HepG2 (cell line): ENCODE results near the gene KMT2A. TPM values are rescaled to one million over a fixed set of nuclear protein-coding genes. Genes with fewer than 3 reads are reported as not detected.
A peak's percentile ranks its signal among the peaks of the same experiment; 100 is the strongest.

Experiments used
- ATAD3A ChIP-seq: sonication (generic); formaldehyde crosslinking; IDR thresholded peaks from 2 replicates; pipeline ENCODE4 v1.4.0; 2020; ENCODE audit warnings: missing genetic modification reagents
- ELF3 ChIP-seq: IDR thresholded peaks from 2 replicates; pipeline ENCODE4 v1.6.1; 2016; ENCODE audit warnings: missing genetic modification reagents, missing compliant biosample characterization
- FOXK1 ChIP-seq: sonication (generic); formaldehyde crosslinking; IDR thresholded peaks from 2 replicates; pipeline ENCODE4 v1.4.0; 2020; ENCODE audit warnings: low read depth, missing genetic modification reagents, borderline replicate concordance
- GZF1 ChIP-seq: sonication (generic); formaldehyde crosslinking; IDR thresholded peaks from 2 replicates; pipeline ENCODE4 v1.5.1; 2020; ENCODE audit warnings: mild to moderate bottlenecking, missing genetic modification reagents
- HMGA1 ChIP-seq: sonication (generic); formaldehyde crosslinking; conservative IDR thresholded peaks from 2 replicates; pipeline ENCODE4 v1.4.0; 2020; ENCODE audit warnings: missing genetic modification reagents
- HMGXB4 ChIP-seq, 2 experiments: sonication (generic) in 1 of 2; formaldehyde crosslinking in 1 of 2; IDR thresholded peaks; 2 replicates each; pipeline versions ENCODE4 v1.4.0 to v1.6.1; 2018 to 2020; ENCODE audit warnings: missing genetic modification reagents in 2 of 2, borderline replicate concordance in 1 of 2, low read depth in 1 of 2, mild to moderate bottlenecking in 1 of 2, missing biosample characterization in 1 of 2
- HNRNPL ChIP-seq: fragments of 200-400 bp; formaldehyde crosslinking; IDR thresholded peaks from 2 replicates; pipeline ENCODE4 v1.6.1; 2017; ENCODE audit warnings: mild to moderate bottlenecking, low read depth, low read length
- IKZF1 ChIP-seq: fragments of 450-650 bp; IDR thresholded peaks from 2 replicates; pipeline ENCODE4 v1.7.1; 2016
- IRF1 ChIP-seq: sonication (generic); formaldehyde crosslinking; IDR thresholded peaks from 2 replicates; pipeline ENCODE4 v1.4.0; 2020; ENCODE audit warnings: low read depth, mild to moderate bottlenecking, missing genetic modification reagents
- JUND ChIP-seq: sonication (generic); formaldehyde crosslinking; IDR thresholded peaks from 2 replicates; pipeline ENCODE4 v1.8.0; 2022; ENCODE audit warnings: mild to moderate bottlenecking, missing genetic modification reagents
- PAF1 ChIP-seq: IDR thresholded peaks from 2 replicates; pipeline ENCODE4 v1.6.1; 2016; ENCODE audit warnings: missing genetic modification reagents, missing compliant biosample characterization
- RNF219 ChIP-seq: sonication (generic); formaldehyde crosslinking; IDR thresholded peaks from 2 replicates; pipeline ENCODE4 v1.5.0; 2020; ENCODE audit warnings: mild to moderate bottlenecking, missing genetic modification reagents
- TBX2 ChIP-seq: sonication (generic); formaldehyde crosslinking; IDR thresholded peaks from 2 replicates; pipeline ENCODE4 v1.5.0; 2020; ENCODE audit warnings: missing genetic modification reagents, mild to moderate bottlenecking, borderline replicate concordance
- TEAD3 ChIP-seq: optimal IDR thresholded peaks from 2 replicates; pipeline ENCODE3; 2016; ENCODE audit warnings: borderline replicate concordance
- USF2 ChIP-seq, 2 experiments: sonication (generic) in 1 of 2; formaldehyde crosslinking in 1 of 2; IDR thresholded peaks; 2 replicates each; pipeline versions ENCODE4 v1.5.1 to v1.6.1; 2011 to 2020; ENCODE audit warnings: borderline replicate concordance in 1 of 2, low read depth in 1 of 2, low read length in 1 of 2, mild to moderate bottlenecking in 1 of 2, missing genetic modification reagents in 1 of 2, moderate library complexity in 1 of 2
- ZFP62 ChIP-seq: sonication (generic); formaldehyde crosslinking; IDR thresholded peaks from 2 replicates; pipeline ENCODE4 v1.4.0; 2020; ENCODE audit warnings: missing genetic modification reagents
- ZNF317 ChIP-seq: sonication (generic); formaldehyde crosslinking; IDR thresholded peaks from 2 replicates; pipeline ENCODE4 v1.5.0; 2020; ENCODE audit warnings: mild to moderate bottlenecking, missing genetic modification reagents
- ZNF383 ChIP-seq: sonication (generic); formaldehyde crosslinking; IDR thresholded peaks from 2 replicates; pipeline ENCODE4 v1.4.0; 2020; ENCODE audit warnings: missing genetic modification reagents, mild to moderate bottlenecking, borderline replicate concordance
- ZNF460 ChIP-seq: sonication (generic); formaldehyde crosslinking; IDR thresholded peaks from 2 replicates; pipeline ENCODE4 v1.5.1; 2020; ENCODE audit warnings: missing genetic modification reagents, mild to moderate bottlenecking, borderline replicate concordance
- ZNF569 ChIP-seq: sonication (generic); formaldehyde crosslinking; IDR thresholded peaks from 2 replicates; pipeline ENCODE4 v1.5.0; 2020; ENCODE audit warnings: mild to moderate bottlenecking, missing genetic modification reagents, moderate library complexity, borderline replicate concordance
- ZNF616 ChIP-seq: sonication (generic); formaldehyde crosslinking; IDR thresholded peaks from 2 replicates; pipeline ENCODE4 v1.5.0; 2020; ENCODE audit warnings: low read depth, mild to moderate bottlenecking, missing genetic modification reagents
- ZNF816 ChIP-seq: sonication (generic); formaldehyde crosslinking; IDR thresholded peaks from 2 replicates; pipeline ENCODE4 v1.8.0; 2022; ENCODE audit warnings: missing genetic modification reagents, mild to moderate bottlenecking, borderline replicate concordance
- polyA plus RNA-seq, 8 experiments: library from polyadenylated mRNA; depleted of rRNA in 3 of 8; stranded (reverse) in 7 of 8; unstranded in 1 of 8; fragments of >200 nt; fragmentation: Illumina TruSeq in 4 of 8; extraction: Trizol in 4 of 8; gene quantifications; 2 replicates each; pipeline versions ENCODE4 v1.2.1 to v1.2.3, GENCODE V29; 2011 to 2016; ENCODE audit warnings: low read depth in 4 of 8, missing spikeins in 1 of 8, mixed read lengths in 1 of 8; ENCODE audit not compliant: insufficient read depth in 1 of 8
- total RNA-seq, 5 experiments: library from RNA; depleted of rRNA; stranded (reverse); fragments of >200 nt; fragmentation: Illumina TruSeq; extraction: Trizol; gene quantifications; 2 replicates each; pipeline ENCODE4 v1.2.3, GENCODE V29; 2016; ENCODE audit warnings: low read depth in 1 of 5

Gene KMT2A
- total and polyA plus RNA-seq, 2 of the 13 experiments (the other 11 are each of a cell fraction or from before 2014, with no cell fraction given): 12.4 to 20.0 TPM

GRCh38 chr11:118530683-118531596 lies 94.6 kb downstream of the KMT2A start, which contains the start of gene TMEM25 (continued):
- TF ChIP-seq RNF219 (CRISPR knock-in tag) (no peak), ATAD3A (no peak), IKZF1 (no peak), ZNF317 (CRISPR knock-in tag) (peak; percentile 56; the same call in 1 of the 2 replicates), JUND (CRISPR knock-in tag) (no peak), IRF1 (no peak), ZNF383 (CRISPR knock-in tag) (no peak), ZNF460 (CRISPR knock-in tag) (no peak), FOXK1 (CRISPR knock-in tag) (no peak), USF2 (IDR thresholded peaks at IDR 0.05; ENCODE audit: low read depth, low read length) (no peak), USF2 (CRISPR knock-in tag; IDR thresholded peaks at IDR 0.05; ENCODE audit: borderline replicate concordance) (no peak), ZNF569 (CRISPR knock-in tag) (no peak), ELF3 (no peak), TBX2 (CRISPR knock-in tag) (peak; percentile 48; the same call in 1 of the 2 replicates), HNRNPL (no peak), ZFP62 (CRISPR knock-in tag) (no peak), ZNF616 (CRISPR knock-in tag) (peak; percentile 56; the same call in 1 of the 2 replicates), ZNF816 (CRISPR knock-in tag) (peak; percentile 64; the same call in 1 of the 2 replicates), TEAD3 (CRISPR knock-in tag) (no peak), PAF1 (CRISPR knock-in tag) (no peak), HMGA1 (no peak), GZF1 (CRISPR knock-in tag) (no peak), HMGXB4 (CRISPR knock-in tag; IDR thresholded peaks at IDR 0.05; ENCODE audit: borderline replicate concordance in 1 of 2, low read depth in 1 of 2) (peak in 1 of 2 experiments; percentile 89; a peak in 3 of 4 replicates)
